Adrenal gland (tissue), 12 donors: ENCODE measurements around the gene TOX4. TPM values are rescaled to one million over a fixed set of nuclear protein-coding genes. Genes with fewer than 3 reads are reported as not detected.

ENCODE experiments used
- DNase-seq, 7 donors: peaks; one replicate each; pipeline ENCODE4 v3.0.0-alpha.2; 2019 to 2020
- H3K27ac ChIP-seq, 5 donors: fragments of 200-600 bp; sonication (generic) in 4 of 5; 1 replicate in 3 of 5; 2 replicates in 2 of 5; pipeline versions ENCODE4 v1.5.1 to v1.8.0; 2016 to 2020; ENCODE audit warnings: mild to moderate bottlenecking in 1 of 5
- H3K27me3 ChIP-seq: fragments of 200-600 bp; 2 replicates; pipeline ENCODE4 v1.8.0; 2021
- H3K36me3 ChIP-seq, 2 donors: fragments of 200-600 bp; replicated peaks in 1 of 2; 1 replicate in 1 of 2; 2 replicates in 1 of 2; pipeline versions ENCODE4 v1.5.1 to v1.8.0; 2018 to 2022
- H3K4me1 ChIP-seq, 2 donors: fragments of 200-600 bp; replicated peaks in 1 of 2; 1 replicate in 1 of 2; 2 replicates in 1 of 2; pipeline versions ENCODE4 v1.5.1 to v1.8.0; 2018 to 2021
- H3K4me3 ChIP-seq, 4 donors: fragments of 200-600 bp; sonication (generic) in 3 of 4; one replicate each; pipeline ENCODE4 v1.5.1; 2016 to 2018
- H3K9me3 ChIP-seq, 3 donors: fragments of 200-600 bp; sonication (generic) in 1 of 3; replicated peaks in 1 of 3; 1 replicate in 2 of 3; 2 replicates in 1 of 3; pipeline versions ENCODE4 v1.5.1 to v1.8.0; 2016 to 2021
- CTCF ChIP-seq, 6 experiments: fragments of 450-650 bp in 4 of 6; fragments of 200-600 bp in 2 of 6; sonication (generic) in 1 of 6; IDR thresholded peaks; 1 replicate in 5 of 6; 2 replicates in 1 of 6; pipeline versions ENCODE4 v1.5.1 to v1.8.0; 2016 to 2021; ENCODE audit warnings: antibody characterized with exemption in 6 of 6, mild to moderate bottlenecking in 2 of 6, moderate library complexity in 1 of 6
- POLR2A ChIP-seq, 2 donors: fragments of 450-650 bp; IDR thresholded peaks; one replicate each; pipeline ENCODE4 v1.6.1; 2017; ENCODE audit warnings: antibody characterized with exemption in 2 of 2, mild to moderate bottlenecking in 2 of 2, moderate library complexity in 1 of 2
- WGBS, 4 donors: extraction: QIAGEN DNeasy Blood & Tissue Kit in 2 of 4; methylation state at CpG; one replicate each; pipeline versions ENCODE4 v1.1.5 to v1.1.7; 2013 to 2017; 5-methylcytosine and 5-hydroxymethylcytosine counted together
- intact Hi-C, 2 donors: fragments of 100-400 bp; cut with DNase I; formaldehyde crosslinking; loops; one replicate each; pipeline versions ENCODE4 v1.14.1 to v1.15.0; 2022 to 2023
- polyA plus RNA-seq, 3 donors: library from polyadenylated mRNA; stranded (reverse); fragments of 200-250 nt in 2 of 3; fragments of 350-450 nt in 1 of 3; fragmentation: Illumina TruSeq in 1 of 3; extraction: RNeasy Lipid Tissue Mini Kit (QIAGEN cat#74804) in 1 of 3; gene quantifications; one replicate each; pipeline ENCODE4 v1.2.3, GENCODE V29; 2013 to 2014
- total RNA-seq, 9 donors: library from RNA; depleted of rRNA in 4 of 9; stranded (reverse); fragments of >200 nt in 4 of 9; fragments of 120-200 nt in 1 of 9; fragmentation: NEBNext Ultra II Directional in 1 of 9; extraction: Animal tissue kit (Norgen Biotek cat#: 25700) in 1 of 9; gene quantifications; one replicate each; pipeline versions ENCODE4 v1.1.0 to v1.2.4, GENCODE V29; 2013 to 2023
- donor health status: healthy with polysubstance abuse.
- donor health status: Bipolar disorder and iron deficiency.
- donor health status: DM: yes; HTN: yes; CAD: no.
- donor health status: DM: no; HTN: no; CAD: no.
- donor health status: DM: no; HTN: no; CAD: no.
- donor health status: DM: yes; HTN: yes; CAD: no.

The TOX4 gene
- total and polyA plus RNA-seq, 12 donors = 15.5 to 91.5 (median 42.9) TPM

- H3K9me3 ChIP-seq = no peaks in the 10 kb centered on the region
- intact Hi-C loops = no loop called here
Observed at GRCh38 chr14:21501568-21501967, 24.6 kb downstream of the TOX4 start.

GRCh38 chr14:21503376-21503775, 26.4 kb downstream of the TOX4 start:
- no peak overlapping the region for H3K4me3 ChIP-seq
- intact Hi-C loops = no loop called here
- no peaks in the 10 kb centered on the region for H3K9me3 ChIP-seq
- TF ChIP-seq POLR2A (IDR thresholded peaks at IDR 0.05) (no peak), CTCF (IDR thresholded peaks at IDR 0.05) (no peak)
- no peak for DNase-seq
- 89 to 93% (median 91%) methylated on average over 4 of the region's 4 CpGs for WGBS, 4 donors
- H3K36me3 ChIP-seq = peaks cover 0 to 43% of the 10 kb centered on the region in 2 donors
- peaks cover 0 to 5% of the 10 kb centered on the region in 2 donors for H3K4me1 ChIP-seq
- H3K27ac ChIP-seq = no peak overlapping the region
- H3K27me3 ChIP-seq = no peaks in the 10 kb centered on the region

More at GRCh38 chr14:21501568-21501967, 24.6 kb downstream of the TOX4 start:
- Histone ChIP-seq H3K4me3 (no peak overlapping the region), H3K4me1 (peaks cover 0 to 5% of the 10 kb centered on the region in 2 donors), H3K27ac (no peak overlapping the region), H3K27me3 (no peaks in the 10 kb centered on the region), H3K36me3 (peaks cover 0 to 61% of the 10 kb centered on the region in 2 donors)
- no peak for TF ChIP-seq CTCF (IDR thresholded peaks at IDR 0.05)
- TF ChIP-seq POLR2A (IDR thresholded peaks at IDR 0.05) = no peak
- no peak for DNase-seq
- 83 to 91% (median 86%) methylated on average over 5 of the region's 5 CpGs for WGBS, 4 donors

- Histone ChIP-seq H3K36me3 (peaks cover 0 to 28% of the 10 kb centered on the region in 2 donors), H3K9me3 (no peaks in the 10 kb centered on the region), H3K4me1 (peaks cover 4 to 16% of the 10 kb centered on the region in 2 donors), H3K27ac (no peak overlapping the region), H3K4me3 (no peak overlapping the region), H3K27me3 (no peaks in the 10 kb centered on the region)
- TF ChIP-seq CTCF (IDR thresholded peaks at IDR 0.05) = no peak
- TF ChIP-seq POLR2A (IDR thresholded peaks at IDR 0.05) = no peak
- intact Hi-C loops = no loop called here
- no peak for DNase-seq
Observed at GRCh38 chr14:21505012-21505553, 28.1 kb downstream of the TOX4 start.

GRCh38 chr14:21506557-21506956, 29.6 kb downstream of the TOX4 start:
- WGBS, 4 donors = 86 to 93% (median 90%) methylated on average over 2 of the region's 2 CpGs
- peaks cover 9 to 20% of the 10 kb centered on the region in 2 donors for H3K4me1 ChIP-seq
- TF ChIP-seq CTCF (IDR thresholded peaks at IDR 0.05) (no peak), POLR2A (IDR thresholded peaks at IDR 0.05) (no peak)
- H3K9me3 ChIP-seq = no peaks in the 10 kb centered on the region
- intact Hi-C loops = no loop called here
- no peak overlapping the region for H3K27ac ChIP-seq
- H3K4me3 ChIP-seq = no peak overlapping the region
- DNase-seq = no peak
- no peaks in the 10 kb centered on the region for H3K27me3 ChIP-seq
- peaks cover 0 to 17% of the 10 kb centered on the region in 2 donors for H3K36me3 ChIP-seq
